Measurements from ENCODE around the gene NCAPH2. TPM values are rescaled to one million over a fixed set of nuclear protein-coding genes. Genes with fewer than 3 reads are reported as not detected.

The NCAPH2 gene
- total RNA-seq, 4 donors from 2014 or later: 51.7 to 155 (median 55.4) TPM

DNA sequence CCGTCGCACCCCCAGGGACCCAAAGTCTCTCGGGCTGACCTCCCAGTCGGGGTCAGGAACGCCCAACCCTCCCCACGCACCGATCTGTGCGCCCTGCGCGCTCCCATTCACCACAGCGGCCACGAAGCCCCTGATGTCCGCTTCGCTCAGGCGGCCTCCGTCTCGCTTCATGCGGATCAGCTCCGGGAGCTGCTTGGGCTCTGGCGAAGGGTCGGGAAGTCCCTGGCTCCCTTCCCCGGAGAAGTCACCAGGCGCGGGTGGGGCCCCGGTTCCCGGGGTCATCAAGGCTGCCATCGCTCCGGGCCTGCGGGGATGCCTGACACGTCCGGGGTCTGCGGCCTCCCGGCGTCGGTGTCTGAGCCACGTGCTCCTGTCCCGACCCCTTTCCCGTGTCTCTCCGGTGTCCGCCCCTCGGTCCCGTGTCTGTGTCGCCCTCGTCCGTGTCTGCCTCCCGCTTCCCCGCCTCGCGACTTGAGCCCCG is 21.4 kb downstream of the NCAPH2 start:
- Histone ChIP-seq H3K36me3 (no peaks in the 10 kb centered on the region), H3K27ac (peak overlapping the region; percentile 77 to 85), H3K9me3 (no peaks in the 10 kb centered on the region), H3K4me1 (peaks cover 0 to 11% of the 10 kb centered on the region in 2 donors), H3K27me3 (peaks cover 4 to 24% of the 10 kb centered on the region in 2 donors), H3K4me3 (peak overlapping the region; percentile 10 to 40)
- intact Hi-C loops (cut with DNase I; ENCODE audit: low total_unique reads): no loop called here
- no peak for DNase-seq
- no peak for TF ChIP-seq POLR2A (IDR thresholded peaks at IDR 0.05)
- TF ChIP-seq, protein P1, sequence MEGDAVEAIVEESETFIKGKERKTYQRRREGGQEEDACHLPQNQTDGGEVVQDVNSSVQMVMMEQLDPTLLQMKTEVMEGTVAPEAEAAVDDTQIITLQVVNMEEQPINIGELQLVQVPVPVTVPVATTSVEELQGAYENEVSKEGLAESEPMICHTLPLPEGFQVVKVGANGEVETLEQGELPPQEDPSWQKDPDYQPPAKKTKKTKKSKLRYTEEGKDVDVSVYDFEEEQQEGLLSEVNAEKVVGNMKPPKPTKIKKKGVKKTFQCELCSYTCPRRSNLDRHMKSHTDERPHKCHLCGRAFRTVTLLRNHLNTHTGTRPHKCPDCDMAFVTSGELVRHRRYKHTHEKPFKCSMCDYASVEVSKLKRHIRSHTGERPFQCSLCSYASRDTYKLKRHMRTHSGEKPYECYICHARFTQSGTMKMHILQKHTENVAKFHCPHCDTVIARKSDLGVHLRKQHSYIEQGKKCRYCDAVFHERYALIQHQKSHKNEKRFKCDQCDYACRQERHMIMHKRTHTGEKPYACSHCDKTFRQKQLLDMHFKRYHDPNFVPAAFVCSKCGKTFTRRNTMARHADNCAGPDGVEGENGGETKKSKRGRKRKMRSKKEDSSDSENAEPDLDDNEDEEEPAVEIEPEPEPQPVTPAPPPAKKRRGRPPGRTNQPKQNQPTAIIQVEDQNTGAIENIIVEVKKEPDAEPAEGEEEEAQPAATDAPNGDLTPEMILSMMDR (IDR thresholded peaks at IDR 0.05): no peak

DNA sequence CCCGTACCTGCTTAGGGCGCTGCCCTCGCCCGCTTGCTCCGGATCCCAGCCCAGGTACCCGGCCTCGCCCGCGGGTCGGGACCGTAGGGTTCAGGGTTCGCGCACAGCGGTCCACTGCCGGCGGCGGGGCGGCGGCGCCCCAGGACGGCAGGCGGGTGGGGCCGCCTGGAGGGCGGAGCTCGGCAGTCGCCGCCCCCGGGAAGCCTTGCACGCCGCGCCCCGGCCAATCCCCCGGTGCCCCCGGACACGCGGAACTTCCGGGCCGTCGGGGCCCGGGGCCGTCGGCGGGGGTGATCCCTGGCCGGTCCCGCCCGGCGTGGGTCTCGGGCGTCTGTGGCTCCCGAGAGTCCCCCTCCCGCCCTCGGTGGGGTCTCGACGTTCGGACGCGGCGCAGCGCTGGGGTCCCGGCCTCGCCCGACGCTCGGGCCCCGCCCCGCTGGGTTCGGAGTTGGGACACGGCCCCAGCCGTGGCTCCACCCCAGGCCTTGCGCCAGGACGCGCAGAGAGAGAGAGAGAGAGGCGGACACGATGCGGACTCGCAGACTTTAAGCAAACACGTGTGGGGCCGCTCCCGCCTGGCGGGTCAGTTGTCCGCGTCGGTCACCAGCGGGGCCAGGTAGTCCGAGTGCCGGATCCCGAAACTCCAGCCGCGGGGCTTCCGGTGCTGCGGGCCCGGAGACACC is 22.0 kb downstream of the NCAPH2 start, which contains the start of gene TYMP:
TSS of gene TYMP (minus strand) at position 116 of the 683 bp plus-strand sequence. CDS start 303 bp downstream, outside the sequence.
- H3K4me1 ChIP-seq: peaks cover 0 to 11% of the 10 kb centered on the region in 2 donors
- peak; percentile 35 to 63 for TF ChIP-seq POLR2A (IDR thresholded peaks at IDR 0.05)
- TF ChIP-seq, protein P1 (IDR thresholded peaks at IDR 0.05): no peak
- peaks cover 4 to 24% of the 10 kb centered on the region in 2 donors for H3K27me3 ChIP-seq
- peak; percentile 66 to 74 for DNase-seq
- intact Hi-C loops (cut with DNase I; ENCODE audit: low total_unique reads): no loop called here
- H3K36me3 ChIP-seq: no peaks in the 10 kb centered on the region
- no peaks in the 10 kb centered on the region for H3K9me3 ChIP-seq
- peak within 1 kb of the TSS; percentile 39 to 40 for H3K4me3 ChIP-seq
- H3K27ac ChIP-seq: peak within 1 kb of the TSS; percentile 77 to 85

DNA sequence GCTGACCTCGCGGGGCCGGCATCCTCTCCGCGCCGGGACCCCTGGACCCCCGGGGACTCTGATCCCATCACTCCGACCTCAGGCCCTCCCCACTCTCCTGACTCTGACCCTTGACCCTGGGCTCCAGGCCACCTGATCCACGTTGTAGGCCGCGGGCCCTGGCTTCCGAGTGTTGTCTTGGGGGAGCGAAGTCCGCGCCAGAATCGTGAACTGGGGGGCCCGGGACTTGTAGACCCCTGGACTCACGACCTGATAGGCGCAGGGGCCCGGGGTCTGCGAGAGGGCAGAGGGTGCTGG is 22.5 kb downstream of the NCAPH2 start:
- Histone ChIP-seq H3K9me3 (no peaks in the 10 kb centered on the region), H3K4me3 (peak overlapping the region; percentile 39 to 40), H3K27ac (peak overlapping the region; percentile 77 to 85)

DNA sequence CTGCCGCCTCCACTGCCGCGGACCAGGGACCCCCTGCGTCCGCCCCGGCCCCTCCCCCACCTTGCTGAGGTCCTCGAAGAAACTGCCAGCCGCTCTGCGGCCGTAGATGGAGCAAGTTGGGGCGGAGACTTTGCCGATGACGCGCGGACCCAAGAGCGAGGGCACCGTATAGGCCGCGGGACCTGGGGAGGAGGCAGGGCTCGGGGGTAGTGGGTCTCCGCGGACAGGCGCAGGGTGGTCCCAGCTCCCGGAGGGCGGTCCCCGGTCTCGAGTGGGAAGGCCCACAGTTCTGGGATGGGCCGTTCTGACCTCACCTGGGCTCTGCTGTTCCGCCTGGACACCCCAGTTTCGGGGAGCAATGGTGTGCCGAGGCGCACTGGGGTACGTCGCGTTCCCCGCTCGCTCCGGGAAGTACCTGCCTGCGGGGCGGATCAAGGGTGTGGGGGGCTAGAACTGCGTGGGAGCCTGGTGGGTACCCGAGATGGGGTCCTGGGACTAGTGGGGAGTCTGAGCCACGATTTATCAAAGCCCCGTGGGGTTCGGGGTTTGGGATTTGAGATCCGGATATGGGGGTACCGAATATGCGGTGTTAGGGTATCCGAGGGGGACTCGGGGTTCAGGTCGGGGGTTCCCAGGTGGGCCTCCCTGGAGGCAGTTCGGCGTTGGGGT is 23.0 kb downstream of the NCAPH2 start:
- DNase-seq: peak; percentile 70 to 82
- H3K27me3 ChIP-seq: peaks cover 4 to 24% of the 10 kb centered on the region in 2 donors
- peaks cover 0 to 11% of the 10 kb centered on the region in 2 donors for H3K4me1 ChIP-seq
- intact Hi-C loops (cut with DNase I; ENCODE audit: low total_unique reads): no loop called here
- H3K9me3 ChIP-seq: no peaks in the 10 kb centered on the region
- peak overlapping the region; percentile 77 to 85 for H3K27ac ChIP-seq
- H3K4me3 ChIP-seq: peak overlapping the region; percentile 39 to 40
- TF ChIP-seq, protein P1 (IDR thresholded peaks at IDR 0.05): no peak
- TF ChIP-seq POLR2A (IDR thresholded peaks at IDR 0.05): peak; percentile 63 to 64
- no peaks in the 10 kb centered on the region for H3K36me3 ChIP-seq

More for the DNA sequence above, 22.5 kb downstream of the NCAPH2 start:
- H3K4me1 ChIP-seq: peaks cover 0 to 11% of the 10 kb centered on the region in 2 donors
- H3K27me3 ChIP-seq: peaks cover 4 to 24% of the 10 kb centered on the region in 2 donors
- TF ChIP-seq, protein P1 (IDR thresholded peaks at IDR 0.05): no peak
- no peak for TF ChIP-seq POLR2A (IDR thresholded peaks at IDR 0.05)
- H3K36me3 ChIP-seq: no peaks in the 10 kb centered on the region
- peak in 1 of 2 donors; percentile 43 for DNase-seq
- intact Hi-C loops (cut with DNase I; ENCODE audit: low total_unique reads): no loop called here

DNA sequence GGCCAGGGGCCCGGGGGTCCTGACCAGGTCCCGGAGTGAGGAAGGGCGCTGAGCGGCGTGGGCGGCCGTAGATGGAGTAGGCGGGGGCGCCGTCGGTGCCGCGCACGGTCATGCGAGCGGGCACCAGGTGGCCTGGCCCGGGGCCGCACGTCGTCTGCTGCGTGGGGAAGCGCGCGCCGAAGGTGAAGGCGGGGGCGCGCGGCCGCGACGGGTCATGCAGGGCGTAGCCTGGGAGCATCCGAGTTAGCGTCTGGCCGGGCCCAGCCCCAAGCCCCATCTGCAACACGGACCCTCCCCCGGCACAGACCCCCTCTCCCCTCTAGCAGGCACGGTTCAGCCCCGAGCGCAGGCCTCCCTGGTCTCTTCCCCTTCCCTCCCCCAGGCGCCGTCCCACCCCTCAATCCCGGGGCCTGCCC is 23.5 kb downstream of the NCAPH2 start:
- Histone ChIP-seq H3K27ac (peak overlapping the region; percentile 77 to 85), H3K4me1 (peaks cover 0 to 11% of the 10 kb centered on the region in 2 donors), H3K27me3 (peaks cover 4 to 24% of the 10 kb centered on the region in 2 donors), H3K36me3 (no peaks in the 10 kb centered on the region), H3K9me3 (no peaks in the 10 kb centered on the region), H3K4me3 (peak overlapping the region; percentile 39 to 40)
- DNase-seq: peak in 1 of 2 donors; percentile 45
- intact Hi-C loops (cut with DNase I; ENCODE audit: low total_unique reads): no loop called here
- no peak for TF ChIP-seq POLR2A (IDR thresholded peaks at IDR 0.05)
- TF ChIP-seq, protein P1 (IDR thresholded peaks at IDR 0.05): no peak

All from uterus (tissue), 4 donors.